GM19043 (cell line): ENCODE data around the gene ELP4.
"Not testable (repeated sequence)": the region's sequence is repeated elsewhere in the genome, so short reads cannot be mapped to it uniquely, and the experiment has no call there.

Experiments used
- ATAC-seq: cut with Tn5 transposase; IDR thresholded peaks from one replicate; pipeline ENCODE4 v1.9.1; 2021; ENCODE audit warnings: low read depth; ENCODE audit not compliant: unreplicated experiment

The ELP4 gene

GRCh38 chr11:31535479-31535878 lies 25.9 kb downstream of the ELP4 start:
- ATAC-seq = no peak

DNA sequence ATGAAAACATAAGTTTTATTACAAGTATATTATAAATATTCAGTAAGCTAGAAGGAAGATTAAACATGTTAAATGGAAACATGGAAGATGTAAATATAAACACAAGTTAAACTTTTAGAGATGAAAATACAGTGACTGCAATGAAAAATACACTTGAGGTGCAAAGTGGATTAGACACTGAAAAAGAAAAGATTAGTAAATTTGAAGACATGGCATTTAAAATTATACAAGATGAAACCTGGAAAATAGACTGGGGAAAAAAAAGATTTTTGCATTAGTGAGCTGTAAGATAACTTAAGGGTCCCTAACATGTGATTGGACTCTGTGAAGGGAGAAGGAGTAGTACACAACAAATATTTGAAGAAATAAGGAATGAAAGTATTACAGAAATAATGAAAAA lies 33.3 kb downstream of the ELP4 start:
- no peak for ATAC-seq

GRCh38 chr11:31555938-31556337 lies 46.4 kb downstream of the ELP4 start:
- ATAC-seq = no peak

DNA sequence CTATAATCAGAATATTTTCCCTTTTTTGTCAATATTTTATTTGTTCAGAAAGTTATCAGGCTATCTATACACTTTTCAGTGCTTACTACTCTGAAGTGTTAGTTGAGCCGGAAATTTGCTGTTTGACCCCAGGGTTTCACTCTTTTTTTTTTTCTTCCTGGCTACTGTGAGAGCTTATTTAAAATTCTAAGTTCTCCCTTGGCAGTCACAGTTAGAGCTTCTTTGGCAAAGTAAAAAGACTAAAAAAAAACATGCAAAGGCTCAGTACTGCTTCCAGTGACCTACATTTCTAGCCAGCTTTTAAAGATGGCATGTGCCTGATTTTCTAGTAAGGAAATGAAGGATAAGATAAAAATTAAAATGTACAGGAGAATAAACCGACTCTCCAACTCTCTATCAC lies 48.4 kb downstream of the ELP4 start:
- no peak for ATAC-seq

- no peak for ATAC-seq
Observed at GRCh38 chr11:31560842-31561476, 51.4 kb downstream of the ELP4 start.

- not testable (repeated sequence) for ATAC-seq
Observed at GRCh38 chr11:31564517-31564916, 55.0 kb downstream of the ELP4 start.

DNA sequence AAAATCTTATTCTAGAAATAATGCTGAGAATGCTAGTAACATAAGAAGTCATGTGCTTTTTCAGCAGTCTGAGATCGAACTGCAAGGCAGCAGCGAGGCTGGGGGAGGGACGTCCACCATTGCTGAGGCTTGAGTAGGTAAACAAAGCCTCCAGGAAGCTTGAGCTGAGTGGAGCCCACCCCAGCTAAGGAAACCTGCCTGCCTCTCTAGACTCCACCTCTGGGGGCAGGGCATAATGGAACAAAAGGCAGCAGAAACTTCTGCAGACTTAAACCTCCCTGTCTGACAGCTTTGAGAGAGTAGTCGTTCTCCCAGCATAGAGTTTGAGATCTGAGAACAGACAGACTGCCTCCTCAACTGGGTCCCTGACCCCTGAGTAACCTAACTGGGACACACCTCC lies 64.6 kb downstream of the ELP4 start:
- ATAC-seq = not testable (repeated sequence)

GRCh38 chr11:31575764-31576163 lies 66.2 kb downstream of the ELP4 start:
- ATAC-seq = not testable (repeated sequence)

GRCh38 chr11:31579412-31579811 lies 69.8 kb downstream of the ELP4 start:
- ATAC-seq = not testable (repeated sequence)

DNA sequence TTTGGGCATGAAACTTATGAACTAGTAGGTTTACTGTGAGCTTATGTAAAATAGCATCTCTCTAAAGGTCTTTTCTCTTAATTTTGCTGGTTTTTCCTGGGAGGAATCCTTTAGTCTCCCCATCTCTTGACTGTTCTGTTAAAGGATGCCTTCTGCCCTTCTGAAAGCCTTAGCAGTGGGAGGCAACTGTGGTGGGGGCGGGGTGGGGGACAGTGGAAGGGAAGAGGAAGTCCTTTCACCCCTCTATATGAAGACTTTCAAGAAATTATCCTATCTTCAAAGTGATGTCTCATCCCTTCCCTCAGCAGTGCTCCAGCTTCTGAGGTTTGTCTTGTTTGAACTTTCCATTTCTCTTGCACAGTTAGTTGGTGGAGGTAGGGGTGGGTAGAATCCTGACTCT lies 73.1 kb downstream of the ELP4 start:
- ATAC-seq = no peak

DNA sequence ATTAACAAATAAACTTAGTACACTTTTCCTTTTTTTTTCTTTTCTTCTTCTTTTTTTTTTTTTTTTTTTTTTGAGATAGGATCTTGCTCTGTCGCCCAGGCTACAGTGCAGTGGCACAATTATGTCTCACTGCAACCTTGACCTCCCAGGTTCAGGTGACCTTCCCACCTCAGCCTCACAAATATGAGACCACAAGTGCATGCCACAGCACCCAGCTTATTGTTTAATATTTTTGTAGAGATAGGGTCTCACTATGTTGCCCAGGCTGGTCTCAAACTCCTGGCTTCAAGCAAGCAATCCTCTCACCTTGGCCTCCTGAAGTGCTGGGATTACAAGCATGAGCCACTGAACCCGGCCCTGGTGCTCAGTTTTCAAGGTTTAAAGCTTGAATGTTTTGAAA lies 88.9 kb downstream of the ELP4 start:
- no peak for ATAC-seq

- no peak for ATAC-seq
Observed at GRCh38 chr11:31601635-31602282, 92.2 kb downstream of the ELP4 start.

DNA sequence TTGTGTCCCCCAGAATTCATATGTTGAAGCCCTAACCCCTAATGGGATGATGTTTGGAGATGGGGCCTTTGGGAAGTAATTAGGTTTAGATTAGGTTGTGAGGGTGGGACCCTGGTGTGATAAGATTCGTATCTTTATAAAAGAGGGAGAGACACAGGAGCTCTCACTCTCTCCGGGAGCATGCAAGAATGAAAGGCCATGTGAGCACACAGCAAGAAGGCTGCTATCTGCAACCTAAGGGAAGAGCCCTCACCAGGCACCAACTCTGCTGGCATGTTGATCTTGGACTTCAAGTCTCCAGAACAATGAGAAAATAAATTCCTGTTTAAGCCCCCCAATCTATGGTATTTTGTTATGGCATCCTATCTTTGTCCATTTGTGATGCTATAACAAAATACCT lies 97.3 kb downstream of the ELP4 start:
- ATAC-seq = no peak

- ATAC-seq = no peak
Observed at GRCh38 chr11:31607914-31608313, 98.3 kb downstream of the ELP4 start.

DNA sequence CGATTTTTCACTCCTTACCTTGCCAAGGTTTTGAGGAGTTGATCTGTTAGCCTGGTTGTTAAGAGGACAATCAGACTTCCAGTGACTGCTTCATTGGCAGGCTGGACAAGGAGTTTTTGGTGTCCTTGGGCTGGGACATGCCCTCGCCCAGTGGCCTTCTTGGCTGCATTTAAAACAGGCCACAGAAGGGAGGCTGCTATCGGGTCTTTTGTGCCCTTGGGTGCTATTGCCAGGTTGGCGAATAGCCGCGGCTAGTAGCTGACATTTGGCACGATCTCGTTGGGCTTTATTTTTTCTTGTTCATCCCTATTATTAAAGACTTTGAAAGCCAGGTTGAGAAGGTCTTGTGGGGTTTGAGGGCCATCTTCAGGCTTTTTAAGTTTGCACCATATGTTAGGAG lies 99.4 kb downstream of the ELP4 start:
- ATAC-seq = no peak

- ATAC-seq = no peak
Observed at GRCh38 chr11:31610544-31610943, 101.0 kb downstream of the ELP4 start.

GRCh38 chr11:31617246-31617645 lies 107.7 kb downstream of the ELP4 start:
- ATAC-seq = no peak

DNA sequence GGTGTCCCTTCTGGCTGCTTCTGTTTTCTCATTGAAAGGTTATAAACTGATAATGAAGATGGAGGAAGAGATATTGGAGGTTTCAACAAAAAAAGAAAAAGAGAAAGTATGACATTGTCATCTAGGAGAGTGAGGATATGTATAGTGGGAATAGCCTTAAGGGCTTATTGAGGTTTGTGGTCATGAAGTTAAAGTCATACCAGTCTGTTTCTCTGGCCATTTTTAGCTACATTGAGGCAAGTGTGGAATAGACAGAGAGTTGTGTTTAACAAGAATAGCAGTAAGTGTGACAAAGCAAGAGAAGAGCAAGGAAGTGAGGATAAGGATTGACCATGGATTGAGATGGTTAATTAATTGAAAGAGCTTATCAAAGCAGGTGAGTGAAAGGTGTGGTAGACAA lies 110.4 kb downstream of the ELP4 start:
- ATAC-seq = no peak

- ATAC-seq = no peak
Observed at GRCh38 chr11:31620434-31620833, 110.9 kb downstream of the ELP4 start.

DNA sequence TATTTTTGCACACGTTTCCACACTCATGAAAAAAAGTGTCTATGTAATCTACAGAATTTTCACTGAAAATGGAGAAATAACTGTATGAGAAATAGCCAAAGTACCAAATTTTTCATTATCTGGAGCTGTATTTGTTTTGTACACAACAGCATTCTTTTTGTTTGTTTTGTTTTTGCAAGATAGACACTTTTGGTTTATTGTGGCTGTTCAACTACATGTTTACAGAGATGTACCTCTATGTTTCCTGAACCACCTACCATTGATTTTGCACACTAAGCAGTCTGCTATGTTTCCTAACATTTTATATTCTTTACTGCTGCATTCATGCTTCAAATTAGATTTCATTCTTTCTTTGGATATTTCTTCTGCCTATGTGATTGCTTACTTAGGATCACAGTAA lies 116.3 kb downstream of the ELP4 start:
- ATAC-seq = no peak

DNA sequence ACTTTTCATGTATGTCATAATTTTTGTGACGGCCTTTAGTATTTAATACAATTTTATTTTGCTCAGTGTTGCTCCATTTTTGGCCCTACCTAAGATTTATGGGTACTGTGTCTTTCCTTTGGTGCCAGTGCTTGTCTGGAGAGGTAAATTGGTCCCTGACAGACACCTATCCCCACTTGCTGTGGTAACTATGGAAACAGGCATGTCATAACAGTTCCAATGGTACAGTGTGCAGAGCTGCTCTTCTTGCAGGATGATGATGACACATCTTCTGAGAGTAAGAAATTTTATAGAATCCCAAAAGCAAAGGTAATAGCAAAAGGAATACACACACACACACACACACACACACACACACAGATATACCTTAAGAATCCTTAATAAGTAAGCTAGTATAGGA lies 118.5 kb downstream of the ELP4 start:
- no peak for ATAC-seq

- ATAC-seq = no peak
Observed at GRCh38 chr11:31636983-31637382, 127.4 kb downstream of the ELP4 start.

DNA sequence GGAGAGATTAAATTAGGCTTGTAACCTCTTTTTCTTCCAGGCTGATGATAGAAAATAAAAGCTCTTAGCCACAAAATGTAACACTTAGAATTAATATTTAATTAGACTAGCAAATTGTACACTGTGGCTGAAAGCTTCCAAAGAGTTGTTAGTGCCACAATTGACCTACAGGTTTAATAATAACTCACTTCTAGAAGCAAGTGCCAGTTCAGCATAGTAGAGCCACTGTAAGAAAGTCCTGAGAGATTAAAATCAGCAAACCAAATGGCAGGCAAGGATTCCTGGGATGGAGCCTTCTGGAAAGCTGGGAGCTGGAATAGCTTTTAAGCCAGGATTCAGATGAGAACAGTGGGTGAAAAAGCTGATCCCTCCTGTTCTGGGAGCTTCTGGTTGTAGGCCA lies 131.0 kb downstream of the ELP4 start:
- no peak for ATAC-seq
